Activated T-cell treated with anti-CD3 and anti-CD28 coated beads for 4 hours (primary cell): ENCODE results near the gene HOXC4.

Experiments
- DNase-seq: peaks from one replicate; pipeline ENCODE4 v3.0.0-alpha.2; 2020

The HOXC4 gene

DNA sequence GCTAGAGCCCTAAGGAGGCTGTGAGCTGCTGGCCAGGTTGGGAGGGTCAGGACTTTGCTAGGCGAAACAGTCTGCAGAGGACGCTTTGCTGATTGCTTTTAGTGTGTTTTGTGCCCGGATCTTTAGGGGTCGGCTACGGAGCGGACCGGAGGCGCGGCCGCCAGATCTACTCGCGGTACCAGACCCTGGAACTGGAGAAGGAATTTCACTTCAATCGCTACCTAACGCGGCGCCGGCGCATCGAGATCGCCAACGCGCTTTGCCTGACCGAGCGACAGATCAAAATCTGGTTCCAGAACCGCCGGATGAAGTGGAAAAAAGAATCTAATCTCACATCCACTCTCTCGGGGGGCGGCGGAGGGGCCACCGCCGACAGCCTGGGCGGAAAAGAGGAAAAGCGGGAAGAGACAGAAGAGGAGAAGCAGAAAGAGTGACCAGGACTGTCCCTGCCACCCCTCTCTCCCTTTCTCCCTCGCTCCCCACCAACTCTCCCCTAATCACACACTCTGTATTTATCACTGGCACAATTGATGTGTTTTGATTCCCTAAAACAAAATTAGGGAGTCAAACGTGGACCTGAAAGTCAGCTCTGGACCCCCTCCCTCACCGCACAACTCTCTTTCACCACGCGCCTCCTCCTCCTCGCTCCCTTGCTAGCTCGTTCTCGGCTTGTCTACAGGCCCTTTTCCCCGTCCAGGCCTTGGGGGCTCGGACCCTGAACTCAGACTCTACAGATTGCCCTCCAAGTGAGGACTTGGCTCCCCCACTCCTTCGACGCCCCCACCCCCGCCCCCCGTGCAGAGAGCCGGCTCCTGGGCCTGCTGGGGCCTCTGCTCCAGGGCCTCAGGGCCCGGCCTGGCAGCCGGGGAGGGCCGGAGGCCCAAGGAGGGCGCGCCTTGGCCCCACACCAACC is 23.9 kb upstream of the HOXC4 start:
- DNase-seq: no peak

- DNase-seq: no peak
Measured at GRCh38 chr12:54030442-54030801, 23.2 kb upstream of the HOXC4 start.

DNA sequence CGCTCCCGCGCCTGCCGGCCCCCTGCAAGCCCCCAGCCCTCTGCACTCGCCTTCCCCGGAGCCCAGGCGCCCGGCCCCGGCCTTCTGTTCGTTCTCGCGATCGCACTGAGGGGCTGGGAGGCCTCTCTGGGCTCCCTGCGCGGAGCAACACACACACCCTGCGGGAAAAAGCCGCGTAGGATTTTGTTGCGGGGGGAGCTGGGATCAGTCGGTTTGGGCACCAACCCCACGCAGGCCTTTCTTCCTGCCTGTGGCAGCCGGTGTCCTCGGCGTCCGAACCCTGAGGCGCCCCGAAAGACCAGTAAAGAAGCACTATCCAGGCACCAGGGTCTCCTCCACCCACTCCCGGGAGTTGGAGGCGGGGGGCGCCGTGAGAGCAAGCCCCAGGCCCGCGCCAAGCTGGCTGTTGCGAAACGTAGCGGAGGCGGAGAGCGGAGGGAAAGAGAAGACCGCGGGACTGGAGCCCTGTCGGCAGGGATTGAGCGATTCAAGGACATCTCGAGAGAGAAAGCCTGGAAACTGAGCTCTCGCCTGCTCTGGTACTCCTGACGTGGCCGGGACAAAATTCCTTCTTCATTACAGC is 22.7 kb upstream of the HOXC4 start:
- DNase-seq: no peak

DNA sequence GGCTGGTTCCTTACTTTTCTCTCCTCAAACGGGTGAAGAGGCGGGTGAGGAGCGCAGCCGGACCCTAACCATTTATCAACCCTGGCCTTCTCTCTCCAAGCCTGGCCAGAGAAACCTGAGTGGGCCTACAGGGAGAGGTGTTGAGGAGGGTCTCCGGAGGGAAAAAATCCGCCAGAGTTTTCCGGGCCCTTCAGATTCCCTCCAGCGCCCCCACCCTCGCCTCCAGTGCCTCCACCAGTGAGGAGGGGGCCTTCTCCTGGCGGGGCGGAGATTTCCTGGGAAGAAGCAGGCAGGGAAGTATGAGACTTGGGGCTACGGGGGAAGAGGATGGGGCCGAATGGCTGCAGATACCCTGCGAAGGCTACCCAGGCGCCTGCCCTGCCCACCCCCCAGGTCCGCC is 22.2 kb upstream of the HOXC4 start:
- DNase-seq: no peak

DNA sequence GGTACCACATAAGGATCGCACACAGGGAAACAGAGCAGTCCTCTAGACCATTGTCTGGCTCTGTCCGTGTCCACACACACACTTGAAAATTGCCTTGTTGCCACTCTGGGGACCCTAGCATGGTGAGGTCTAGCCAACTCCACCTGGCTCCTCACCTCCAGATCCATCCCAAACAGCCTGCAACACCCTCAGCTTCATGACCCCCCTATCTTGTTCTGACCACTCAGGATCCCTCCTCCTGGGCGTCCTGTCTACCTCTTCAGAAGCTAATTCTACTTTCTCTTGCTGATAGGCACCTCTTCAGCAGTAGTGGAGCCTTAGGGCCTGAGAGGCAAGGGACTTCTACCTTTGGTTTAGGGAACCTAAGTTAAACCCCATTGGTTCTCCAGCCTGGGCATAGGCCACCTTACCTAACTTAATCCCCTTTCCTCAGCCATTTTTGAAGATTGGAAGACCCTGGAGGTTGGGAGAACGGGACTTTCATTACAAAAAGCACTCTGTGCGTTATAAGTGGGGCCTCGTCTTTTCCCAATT is 21.5 kb upstream of the HOXC4 start:
- no peak for DNase-seq

DNA sequence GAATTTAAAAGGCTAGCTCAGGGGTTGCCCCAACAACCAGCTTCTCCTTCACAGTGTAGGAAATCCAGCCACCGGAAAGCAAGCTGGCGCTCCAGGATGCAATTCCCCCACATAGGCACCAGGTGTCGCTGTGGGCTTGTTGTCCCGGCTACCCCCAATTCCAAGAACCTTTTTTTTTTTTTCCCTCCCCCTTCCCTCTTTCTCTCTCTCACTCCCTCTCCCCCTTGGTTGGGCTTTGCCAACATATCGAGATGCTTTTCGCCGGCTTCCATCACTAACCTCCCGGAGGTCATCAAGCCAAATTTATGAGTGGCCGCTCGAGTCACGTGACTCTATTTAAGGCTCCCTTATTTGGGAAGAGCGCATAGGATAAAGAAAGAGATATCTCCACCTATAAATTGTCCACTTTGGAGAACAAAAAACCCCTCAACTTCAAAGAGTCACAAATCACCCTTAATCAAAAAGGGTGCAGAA is 21.0 kb upstream of the HOXC4 start, which contains the start of gene HOXC5:
Gene HOXC5 (plus strand): TSS at position 424 of the 474 bp plus-strand sequence. CDS start 73 bp downstream, outside the sequence.
- peak; percentile 44 for DNase-seq

- no peak for DNase-seq
Measured at GRCh38 chr12:54033106-54033979, 20.3 kb upstream of the HOXC4 start.

DNA sequence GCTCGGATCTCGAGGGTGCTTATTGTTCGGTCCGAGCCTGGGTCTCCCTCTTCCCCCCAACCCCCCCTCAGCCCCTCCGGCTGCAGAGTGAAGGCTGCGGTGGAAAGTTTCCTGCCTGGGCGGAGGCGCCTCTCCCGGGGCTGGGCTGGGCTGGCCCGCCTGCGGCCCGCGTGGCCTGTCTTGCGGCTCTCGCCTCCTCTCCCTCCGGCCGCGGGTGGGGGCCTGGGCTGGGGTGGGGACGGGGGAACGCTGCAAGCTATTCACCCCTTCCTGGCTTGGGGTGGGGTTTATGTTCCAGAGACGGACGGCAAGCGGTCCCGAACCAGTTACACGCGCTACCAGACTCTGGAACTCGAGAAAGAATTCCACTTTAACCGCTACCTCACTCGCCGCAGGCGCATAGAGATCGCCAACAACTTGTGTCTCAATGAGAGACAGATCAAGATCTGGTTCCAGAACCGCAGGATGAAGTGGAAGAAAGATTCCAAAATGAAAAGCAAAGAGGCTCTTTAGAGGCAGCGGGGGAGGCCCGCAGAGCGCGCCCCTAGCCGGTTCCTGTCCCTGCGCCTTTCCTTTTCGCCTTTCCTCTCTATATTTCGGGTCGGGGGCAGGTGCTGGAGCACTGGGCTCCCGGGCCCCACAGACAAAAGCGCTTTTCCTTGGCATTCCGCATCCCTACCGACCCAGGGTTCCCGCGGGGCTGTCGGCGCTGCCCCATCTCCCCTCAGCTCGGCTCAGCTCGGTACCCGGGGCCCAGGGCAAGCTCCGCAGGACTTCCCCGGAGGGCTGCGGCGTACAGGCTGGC is 19.5 kb upstream of the HOXC4 start:
- no peak for DNase-seq

- DNase-seq: no peak
Measured at GRCh38 chr12:54034785-54035310, 18.8 kb upstream of the HOXC4 start.

GRCh38 chr12:54035568-54036264 is 17.9 kb upstream of the HOXC4 start:
- no peak for DNase-seq

GRCh38 chr12:54036620-54037359 is 16.8 kb upstream of the HOXC4 start:
- DNase-seq: no peak

DNA sequence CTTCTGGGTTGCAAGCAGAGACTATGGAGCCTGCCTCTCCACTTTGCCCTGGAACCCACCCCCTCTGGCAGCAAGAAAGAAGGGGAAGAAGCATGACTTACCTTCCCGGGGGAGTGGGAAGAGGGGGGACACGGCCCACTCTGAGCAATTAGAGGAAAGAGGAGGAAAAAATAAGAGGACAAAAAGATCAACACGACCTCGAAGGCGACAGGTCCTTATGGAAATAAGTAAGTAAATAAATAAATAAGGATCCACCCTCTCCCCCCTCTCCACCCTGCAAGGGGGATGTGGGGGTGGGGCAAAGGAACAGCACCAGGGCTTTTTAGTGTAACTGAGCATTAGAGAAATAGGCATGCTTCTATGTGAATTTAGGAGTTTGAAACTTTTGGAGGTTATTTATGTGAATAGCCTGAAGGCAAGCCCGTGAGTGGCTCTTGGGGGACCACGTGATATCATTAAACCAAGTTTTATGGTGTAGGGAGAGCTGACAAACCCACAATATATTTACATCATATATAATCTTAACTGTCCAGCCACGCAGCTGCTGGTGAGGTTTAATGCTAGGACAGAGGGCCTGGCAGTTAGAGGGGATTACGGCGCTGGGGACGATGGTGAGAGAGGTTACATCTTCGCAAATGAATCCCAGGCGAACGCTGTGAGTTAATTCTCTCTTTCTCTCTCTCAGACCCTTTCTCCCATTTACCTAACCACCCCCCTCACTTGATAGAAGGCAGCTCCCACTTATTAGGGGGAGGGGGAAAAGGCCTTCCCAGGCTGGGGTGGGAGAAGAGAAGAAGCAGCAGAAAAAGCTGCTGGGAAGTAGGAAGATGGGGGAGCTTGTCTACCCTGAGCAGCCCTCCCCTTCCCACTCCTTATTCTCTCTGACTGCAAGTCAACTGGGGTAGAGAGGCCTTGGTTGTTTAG is 16.0 kb upstream of the HOXC4 start:
- no peak for DNase-seq

GRCh38 chr12:54038284-54038870 is 15.3 kb upstream of the HOXC4 start:
- no peak for DNase-seq

DNA sequence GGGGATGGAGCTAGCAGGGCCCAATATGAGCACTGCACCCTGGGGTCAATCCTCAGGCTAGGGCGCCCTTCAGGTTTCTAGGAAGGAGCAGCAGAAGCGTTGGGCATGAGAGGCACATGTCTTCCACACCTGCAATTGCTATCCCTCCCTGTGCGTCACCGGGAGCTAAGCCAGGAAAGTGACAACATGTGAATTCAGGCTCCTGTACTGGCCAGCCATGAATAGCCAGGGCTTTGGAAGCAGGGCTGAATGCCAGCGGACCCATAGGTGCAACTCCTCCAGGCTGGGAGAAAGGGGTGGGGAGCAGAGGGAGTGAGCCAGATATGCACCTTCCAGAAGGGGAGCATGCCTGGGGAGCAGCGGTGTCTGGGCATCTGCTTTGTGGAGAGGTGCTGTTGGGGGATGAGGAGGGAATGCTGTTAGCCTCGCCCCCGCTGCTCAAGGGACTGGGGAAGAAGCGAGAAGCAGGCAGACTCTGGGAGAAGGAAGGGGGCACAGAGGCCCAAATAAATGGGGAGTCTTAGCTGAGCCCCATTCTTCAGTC is 14.7 kb upstream of the HOXC4 start:
- DNase-seq: no peak

DNA sequence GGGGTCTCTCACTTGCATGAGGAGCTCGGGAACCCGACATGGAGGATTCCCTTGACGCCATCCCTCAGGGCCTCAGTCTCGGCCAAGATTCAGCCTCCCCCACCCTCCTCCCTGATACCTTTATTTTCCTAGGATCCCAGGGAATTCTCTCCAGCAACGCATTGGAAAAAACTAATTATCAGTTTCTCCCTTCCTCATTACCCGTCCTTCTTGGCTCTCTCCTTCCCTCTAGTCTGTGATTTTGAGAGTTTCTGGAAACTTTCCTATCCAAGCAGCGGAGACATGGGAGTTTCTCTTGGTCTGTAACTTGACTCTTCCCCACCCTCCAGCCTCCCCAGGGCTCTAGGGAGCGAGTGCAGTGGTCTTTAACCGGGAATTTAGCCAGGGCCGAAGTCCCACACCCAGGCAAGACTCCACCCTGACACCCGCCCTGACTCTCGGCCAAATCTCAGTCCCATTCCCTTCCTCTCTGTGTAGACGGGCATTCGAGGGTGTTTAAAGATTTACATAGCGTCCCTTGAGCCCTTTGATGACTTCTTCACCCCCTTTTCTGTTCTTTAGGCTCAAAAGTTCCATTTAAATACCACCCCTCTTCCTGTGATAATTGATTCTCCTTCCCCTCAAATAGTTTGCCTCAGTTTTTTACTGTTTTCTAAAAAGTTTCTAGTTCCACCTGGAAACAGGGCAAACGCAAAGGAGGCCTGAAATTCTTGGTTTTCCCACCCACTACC is 14.1 kb upstream of the HOXC4 start:
- no peak for DNase-seq

- DNase-seq: no peak
Measured at GRCh38 chr12:54040148-54040494, 13.5 kb upstream of the HOXC4 start.

DNA sequence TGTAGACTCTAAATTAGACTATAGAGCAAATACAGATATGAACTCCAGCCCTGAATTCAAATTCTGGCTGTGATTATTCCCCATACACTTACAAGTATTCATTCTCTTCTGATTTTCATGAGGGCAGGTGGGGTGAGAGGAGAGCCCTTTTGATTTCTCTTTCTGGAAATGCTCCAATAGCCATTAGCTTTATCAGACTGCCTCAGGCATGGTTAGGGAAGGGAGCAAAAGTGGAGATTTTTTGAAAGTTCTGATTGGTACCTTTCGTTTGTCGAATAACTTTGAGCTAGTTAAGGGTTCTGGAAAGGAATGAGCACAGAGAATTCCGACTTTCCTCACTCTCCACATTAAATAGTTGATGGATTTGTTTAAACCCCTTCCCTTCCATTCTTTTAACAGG is 13.0 kb upstream of the HOXC4 start:
- DNase-seq: no peak

- no peak for DNase-seq
Measured at GRCh38 chr12:54041097-54041690, 12.4 kb upstream of the HOXC4 start.
